Breast epithelium (tissue), 4 donors: ENCODE measurements around the gene TNFAIP3. TPM values are rescaled to one million over a fixed set of nuclear protein-coding genes. Genes with fewer than 3 reads are reported as not detected.
A peak's percentile ranks its signal among the peaks of the same experiment; 100 is the strongest.

Experiments
- DNase-seq, 2 donors: peaks; one replicate each; pipeline ENCODE4 v3.0.0-alpha.2; 2019; ENCODE audit warnings: low spot score in 2 of 2
- H3K27ac ChIP-seq, 2 donors: fragments of 200-600 bp; sonication (generic) in 1 of 2; one replicate each; pipeline ENCODE4 v1.5.1; 2016 to 2019; ENCODE audit warnings: mild to moderate bottlenecking in 1 of 2
- H3K27me3 ChIP-seq, 2 donors: fragments of 200-600 bp; sonication (generic) in 1 of 2; one replicate each; pipeline versions ENCODE4 v1.5.1 to v1.6.0; 2017 to 2019; ENCODE audit warnings: control low read depth in 1 of 2, mild to moderate bottlenecking in 1 of 2
- H3K36me3 ChIP-seq: fragments of 200-600 bp; one replicate; pipeline ENCODE4 v1.5.1; 2019
- H3K4me1 ChIP-seq, 2 donors: fragments of 200-600 bp; sonication (generic); one replicate each; pipeline ENCODE4 v1.5.1; 2016 to 2019; ENCODE audit warnings: control low read depth in 1 of 2
- H3K4me3 ChIP-seq, 3 donors: fragments of 200-600 bp; sonication (generic); 1 replicate in 2 of 3; 2 replicates in 1 of 3; pipeline ENCODE4 v1.5.1; 2016 to 2019; ENCODE audit warnings: mild to moderate bottlenecking in 3 of 3, moderate library complexity in 2 of 3
- H3K9me3 ChIP-seq, 2 donors: fragments of 200-600 bp; sonication (generic) in 1 of 2; one replicate each; pipeline ENCODE4 v1.5.1; 2016 to 2019; ENCODE audit warnings: control low read depth in 1 of 2
- CTCF ChIP-seq, 3 donors: fragments of 450-650 bp; IDR thresholded peaks; one replicate each; pipeline ENCODE4 v1.5.1; 2016 to 2017; ENCODE audit warnings: antibody characterized with exemption in 3 of 3, mild to moderate bottlenecking in 3 of 3, moderate library complexity in 3 of 3
- POLR2A ChIP-seq: fragments of 450-650 bp; IDR thresholded peaks from one replicate; pipeline ENCODE4 v1.6.1; 2016; ENCODE audit warnings: antibody characterized with exemption, mild to moderate bottlenecking, moderate library complexity
- POLR2AphosphoS5 ChIP-seq, 3 donors: sonication (generic); formaldehyde crosslinking; IDR thresholded peaks; one replicate each; pipeline ENCODE4 v1.6.1; 2017; ENCODE audit warnings: antibody characterized with exemption in 3 of 3
- intact Hi-C: fragments of 100-400 bp; cut with DNase I; formaldehyde crosslinking; loops from one replicate; pipeline ENCODE4 v1.15.1; 2023; ENCODE audit warnings: low total_unique reads
- total RNA-seq, 3 donors: library from RNA; depleted of rRNA; stranded (reverse); fragments of >200 nt; gene quantifications; one replicate each; pipeline ENCODE4 v1.1.0, GENCODE V29; 2016

Gene TNFAIP3
- total RNA-seq, 3 donors from 2014 or later = 21.3 to 50.5 (median 25.9) TPM

DNA sequence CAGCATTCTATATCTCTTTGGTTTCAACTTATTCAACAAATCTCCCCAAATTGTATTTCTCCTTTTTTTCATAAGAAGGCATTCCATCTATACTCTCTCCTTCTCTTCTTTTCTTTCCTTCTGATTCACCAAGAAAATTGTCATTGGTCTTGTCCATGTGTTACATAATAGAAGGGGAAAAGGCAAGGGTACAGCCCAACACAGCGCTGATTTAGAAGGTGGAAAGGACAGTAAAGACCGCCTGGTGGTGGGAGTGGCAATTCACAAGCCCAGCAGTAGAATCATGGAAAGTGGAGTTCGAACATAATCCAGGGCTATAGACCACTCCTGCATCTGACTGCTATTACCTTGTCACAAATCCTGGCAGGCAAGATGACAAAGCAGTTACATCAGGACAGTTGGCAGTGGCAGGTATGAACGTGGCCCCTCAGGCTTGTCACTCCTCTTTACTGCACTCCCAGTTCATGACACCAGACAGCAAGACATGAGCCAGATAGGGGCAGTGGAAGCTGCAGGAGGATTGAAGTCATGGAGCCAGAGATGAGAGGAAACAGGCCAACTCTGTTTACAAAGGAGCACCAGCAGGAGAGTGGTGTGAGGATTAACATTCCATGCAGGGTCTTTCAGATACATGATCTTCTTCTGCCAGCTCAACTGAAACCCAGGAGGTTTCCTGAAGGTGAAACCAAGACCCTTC, 2.1 kb upstream of the TNFAIP3 start:
- TF ChIP-seq POLR2AphosphoS5 (IDR thresholded peaks at IDR 0.05) = no peak
- no peak for TF ChIP-seq POLR2A
- H3K27ac ChIP-seq = no peak overlapping the region
- DNase-seq = no peak
- H3K4me3 ChIP-seq = no peak overlapping the region
- no peaks in the 10 kb centered on the region for H3K36me3 ChIP-seq
- H3K9me3 ChIP-seq = no peaks in the 10 kb centered on the region
- no peaks in the 10 kb centered on the region for H3K4me1 ChIP-seq
- H3K27me3 ChIP-seq = no peaks in the 10 kb centered on the region
- intact Hi-C loops = no loop called here

- H3K4me3 ChIP-seq = peak overlapping the region; percentile 54 to 86 (median 85)
- H3K4me1 ChIP-seq = no peaks in the 10 kb centered on the region
- H3K9me3 ChIP-seq = no peaks in the 10 kb centered on the region
- intact Hi-C loops = no loop called here
- H3K27ac ChIP-seq = peak overlapping the region; percentile 91 to 92
- no peaks in the 10 kb centered on the region for H3K36me3 ChIP-seq
- peak in 1 of 3 donors; percentile 44 for TF ChIP-seq POLR2AphosphoS5 (IDR thresholded peaks at IDR 0.05)
- TF ChIP-seq POLR2A = no peak
- peak in 1 of 2 donors; percentile 63 for DNase-seq
- H3K27me3 ChIP-seq = no peaks in the 10 kb centered on the region
These were observed 702 bp upstream of the TNFAIP3 start for GRCh38 chr6:137866200-137866913.

- no peak for DNase-seq
- no peaks in the 10 kb centered on the region for H3K36me3 ChIP-seq
These were observed 838 bp downstream of the TNFAIP3 start for GRCh38 chr6:137867685-137868509.

DNA sequence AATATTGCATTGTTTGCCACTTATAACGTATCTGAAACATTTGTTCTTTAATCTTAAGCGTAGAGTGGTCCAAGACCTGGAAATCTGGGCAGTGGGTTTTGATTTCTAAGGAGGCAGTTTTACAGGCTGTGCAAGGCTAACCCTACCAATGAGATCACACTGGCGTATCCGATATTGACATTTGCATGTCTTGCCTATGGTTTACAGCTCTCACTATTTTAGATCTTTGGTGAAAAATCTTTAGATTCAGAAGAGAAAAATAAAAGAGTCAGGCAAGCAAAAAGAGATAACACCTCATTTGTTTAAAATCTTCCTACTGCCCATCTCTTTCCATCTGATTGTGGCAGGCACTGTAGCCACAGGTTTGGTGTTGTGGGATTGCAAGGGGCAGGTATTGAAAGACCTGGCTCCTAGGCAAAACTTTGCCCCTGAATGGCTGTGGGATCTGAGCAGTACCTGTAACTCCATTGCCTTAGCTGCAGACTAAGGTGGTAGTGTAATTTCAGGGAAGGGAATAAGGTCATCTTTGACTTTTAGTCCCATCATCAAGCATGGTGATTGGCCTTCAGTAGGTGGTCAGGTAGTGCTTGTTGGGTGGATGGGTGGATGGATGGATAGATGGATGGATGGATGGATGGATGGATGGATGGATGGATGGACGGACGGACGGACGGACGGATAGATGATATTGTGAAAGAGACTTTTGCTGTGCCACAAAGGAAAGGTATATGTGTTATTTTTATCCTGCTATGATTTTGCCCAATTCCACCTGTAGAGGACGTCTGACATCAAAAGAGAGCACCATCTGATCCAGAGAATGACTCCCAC, 1.9 kb downstream of the TNFAIP3 start:
- Histone ChIP-seq H3K27me3 (no peaks in the 10 kb centered on the region), H3K4me1 (no peaks in the 10 kb centered on the region), H3K36me3 (no peaks in the 10 kb centered on the region), H3K27ac (no peak overlapping the region), H3K9me3 (no peaks in the 10 kb centered on the region), H3K4me3 (peak overlapping the region; percentile 82 to 86 (median 85))
- intact Hi-C loops = no loop called here
- DNase-seq = no peak
- no peak for TF ChIP-seq CTCF (IDR thresholded peaks at IDR 0.05)
- TF ChIP-seq POLR2A = no peak
- no peak for TF ChIP-seq POLR2AphosphoS5 (IDR thresholded peaks at IDR 0.05)

More at GRCh38 chr6:137867685-137868509, 838 bp downstream of the TNFAIP3 start:
- no peaks in the 10 kb centered on the region for H3K9me3 ChIP-seq
- intact Hi-C loops = no loop called here
- TF ChIP-seq POLR2A (no peak), CTCF (IDR thresholded peaks at IDR 0.05) (no peak), POLR2AphosphoS5 (IDR thresholded peaks at IDR 0.05) (no peak)
- peak overlapping the region; percentile 82 to 86 (median 85) for H3K4me3 ChIP-seq
- no peaks in the 10 kb centered on the region for H3K4me1 ChIP-seq
- no peaks in the 10 kb centered on the region for H3K27me3 ChIP-seq
- H3K27ac ChIP-seq = peak overlapping the region; percentile 91 to 97

DNA sequence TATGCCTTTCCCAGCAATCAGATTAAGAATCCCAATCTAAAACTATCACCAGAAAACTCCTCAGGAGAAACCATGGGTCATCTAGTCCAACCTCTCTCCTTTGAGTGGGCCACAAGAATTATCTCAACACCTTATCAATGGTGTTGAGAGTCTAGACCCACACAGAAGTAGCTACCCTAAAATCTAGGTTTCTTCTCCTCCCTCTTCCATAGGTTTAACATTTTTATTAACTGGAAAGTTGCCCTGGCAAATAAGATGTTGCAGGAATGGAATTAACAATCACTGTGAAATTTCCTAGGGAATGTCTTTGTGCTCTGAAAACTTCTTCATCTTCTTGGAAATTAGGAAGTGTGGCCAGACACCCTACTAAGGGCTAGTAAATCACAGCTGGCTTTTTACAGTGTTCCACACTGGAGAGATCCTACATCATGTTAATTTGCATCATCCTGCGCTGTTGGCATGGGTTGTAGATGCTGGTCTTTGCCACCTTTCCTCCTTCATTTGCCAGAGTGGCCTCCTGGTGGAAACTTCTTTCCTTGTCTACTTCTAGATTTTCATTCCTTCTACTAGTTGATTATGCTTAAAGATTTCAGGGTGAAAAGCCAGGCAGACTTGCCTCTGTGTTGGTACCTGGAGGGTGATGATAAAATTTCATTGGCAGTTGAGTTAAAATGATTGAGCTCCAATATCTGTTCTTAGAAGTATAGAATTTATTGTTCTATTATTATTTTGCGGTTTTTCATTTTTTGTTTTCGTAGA, 2.7 kb downstream of the TNFAIP3 start:
- DNase-seq = no peak
- no peaks in the 10 kb centered on the region for H3K4me1 ChIP-seq

More for the DNA sequence above, 2.7 kb downstream of the TNFAIP3 start:
- Histone ChIP-seq H3K27me3 (no peaks in the 10 kb centered on the region), H3K36me3 (no peaks in the 10 kb centered on the region), H3K27ac (no peak overlapping the region), H3K4me3 (peak overlapping the region; percentile 82 to 86 (median 85)), H3K9me3 (no peaks in the 10 kb centered on the region)
- intact Hi-C loops = no loop called here
- TF ChIP-seq CTCF (IDR thresholded peaks at IDR 0.05) (no peak), POLR2AphosphoS5 (IDR thresholded peaks at IDR 0.05) (no peak), POLR2A (no peak)
